ENCODE results near the gene IGFBP4.

IGFBP4 gene

GRCh38 chr17:40493697-40494096, 50.4 kb downstream of the IGFBP4 start:
- no peak for DNase-seq

- no peak for DNase-seq
Measured at GRCh38 chr17:40495140-40495539, 51.9 kb downstream of the IGFBP4 start.

- DNase-seq: no peak
Measured at GRCh38 chr17:40496170-40496569, 52.9 kb downstream of the IGFBP4 start.

GRCh38 chr17:40496634-40497420, 53.6 kb downstream of the IGFBP4 start:
- DNase-seq: no peak

- no peak for DNase-seq
Measured at GRCh38 chr17:40497695-40498094, 54.4 kb downstream of the IGFBP4 start.

- no peak for DNase-seq
Measured at GRCh38 chr17:40498281-40499084, 55.2 kb downstream of the IGFBP4 start.

GRCh38 chr17:40499551-40500189, 56.4 kb downstream of the IGFBP4 start:
- DNase-seq: peak; percentile 63

GRCh38 chr17:40500190-40500589, 56.9 kb downstream of the IGFBP4 start:
- no peak for DNase-seq

- DNase-seq: no peak
Measured at GRCh38 chr17:40500709-40501108, 57.5 kb downstream of the IGFBP4 start.

GRCh38 chr17:40501499-40501911, 58.3 kb downstream of the IGFBP4 start, which contains the start of gene TNS4:
Gene TNS4, minus strand, starts transcription at chr17:40501623. Its CDS starts 5,198 bp downstream, at chr17:40496425.
- no peak for DNase-seq

GRCh38 chr17:40502716-40503115, 59.5 kb downstream of the IGFBP4 start:
- DNase-seq: no peak

- no peak for DNase-seq
Measured at GRCh38 chr17:40503154-40503553, 59.9 kb downstream of the IGFBP4 start.

GRCh38 chr17:40506786-40507185, 63.5 kb downstream of the IGFBP4 start:
- DNase-seq: no peak

All from eye (tissue), 1 donor.